ENCODE measurements around the gene ZBTB45. TPM values are rescaled to one million over a fixed set of nuclear protein-coding genes. Genes with fewer than 3 reads are reported as not detected.

ZBTB45 gene
- total RNA-seq, 1 experiment from 2014 or later: 12.0 TPM

DNA sequence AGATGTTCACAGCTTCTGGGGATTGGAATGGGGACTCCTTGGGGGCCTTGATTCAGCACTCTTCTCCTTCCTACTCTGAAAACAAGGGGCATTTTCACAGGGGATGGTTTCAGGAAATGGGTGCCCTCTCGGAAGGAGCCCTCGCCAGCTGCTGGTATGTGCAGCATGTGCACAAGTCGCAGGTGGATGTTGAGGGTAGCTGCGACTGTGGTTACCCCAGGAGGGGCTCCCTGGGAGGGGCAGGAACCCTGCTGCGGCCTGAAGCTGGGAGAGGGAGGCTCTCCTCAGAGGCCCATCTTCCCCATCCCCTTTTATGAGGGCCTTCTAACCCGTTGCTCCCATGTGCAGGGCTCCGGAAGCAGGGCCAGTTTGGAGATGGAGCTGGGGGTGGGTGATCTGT lies 37.2 kb downstream of the ZBTB45 start:
- no peak overlapping the region for H3K27ac ChIP-seq (ENCODE audit: low read depth, low read length)
- TF ChIP-seq CBX3 (IDR thresholded peaks at IDR 0.05; ENCODE audit: low read depth) (no peak), POLR2A (IDR thresholded peaks at IDR 0.05; ENCODE audit: borderline replicate concordance, extremely low read depth, insufficient read depth, insufficient read length) (no peak), EZH2 (IDR thresholded peaks at IDR 0.05) (no peak), CEBPB (IDR thresholded peaks at IDR 0.05; ENCODE audit: low read depth) (no peak)
- BruUV-seq (replicated peaks): no TSS peak
- no peaks in the 10 kb centered on the region for H3K9me2 ChIP-seq (ENCODE audit: insufficient read depth)
- H3K9me3 ChIP-seq (ENCODE audit: control insufficient read depth in 1 of 2, insufficient read depth in 1 of 2, low read depth in 1 of 2, low read length in 2 of 2): no peaks in the 10 kb centered on the region
- H4K20me1 ChIP-seq (ENCODE audit: insufficient read depth): no peaks in the 10 kb centered on the region
- no peak overlapping the region for H3K4me2 ChIP-seq (ENCODE audit: low read length)
- ChIA-PET CTCF (no interaction called here), POLR2A (no interaction called here), RAD21 (ENCODE audit: low non-redundant PET in 1 of 2, low total read pairs in 2 of 2, uncharacterized antibody in 2 of 2, unreplicated experiment in 2 of 2) (no interaction called here)
- no peak overlapping the region for H2AFZ ChIP-seq (ENCODE audit: low read depth, low read length, poor library complexity, severe bottlenecking)
- H3K79me2 ChIP-seq (ENCODE audit: insufficient read depth, low read length): no peaks in the 10 kb centered on the region
- H3K27me3 ChIP-seq (ENCODE audit: insufficient read depth, low read length): no peaks in the 10 kb centered on the region
- H3K9ac ChIP-seq (ENCODE audit: low read length): no peak overlapping the region
- no peak for ATAC-seq
- no peak overlapping the region for H3K4me3 ChIP-seq (replicated peaks in 1 of 2; ENCODE audit: low read depth in 1 of 2, low read length in 2 of 2)
- no peaks in the 10 kb centered on the region for H3K36me3 ChIP-seq (ENCODE audit: control insufficient read depth in 1 of 2, insufficient read depth in 2 of 2, low read length in 2 of 2)
- intact Hi-C loops (cut with micrococcal nuclease): no loop called here
- DNase-seq (ENCODE audit: low read depth, low spot score): no peak
- H3K4me1 ChIP-seq (ENCODE audit: control insufficient read depth in 1 of 2, insufficient read depth in 2 of 2, low read length in 2 of 2): no peaks in the 10 kb centered on the region

DNA sequence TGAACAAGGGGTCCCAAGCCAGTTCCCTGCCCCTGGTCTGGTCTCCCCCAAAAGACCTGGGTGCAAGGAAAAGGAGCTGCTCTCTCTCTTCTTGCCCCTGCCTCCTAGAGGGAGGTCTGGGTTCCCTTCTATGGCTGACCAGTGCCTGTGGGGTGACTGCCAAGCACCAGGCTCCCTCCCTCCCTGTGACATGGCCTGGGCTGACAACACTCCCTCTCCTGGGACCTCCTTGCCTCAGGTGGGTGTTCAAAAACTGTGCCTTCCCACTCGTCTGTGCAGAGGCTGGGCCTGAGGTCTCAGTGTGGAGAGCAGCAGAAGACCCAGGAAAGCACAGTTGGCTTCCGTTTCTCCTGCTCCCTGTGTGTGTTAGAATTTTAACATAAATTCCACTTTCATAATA lies 38.8 kb downstream of the ZBTB45 start:
- ATAC-seq (no peak), DNase-seq (ENCODE audit: low read depth, low spot score) (no peak)
- ChIA-PET POLR2A (no interaction called here), RAD21 (ENCODE audit: low non-redundant PET in 1 of 2, low total read pairs in 2 of 2, uncharacterized antibody in 2 of 2, unreplicated experiment in 2 of 2) (no interaction called here), CTCF (no interaction called here)
- no peak overlapping the region for H3K27ac ChIP-seq (ENCODE audit: low read depth, low read length)
- peaks cover 4 to 12% of the 10 kb centered on the region in 2 experiments; a peak in 3 of 4 replicates for H3K4me1 ChIP-seq (ENCODE audit: control insufficient read depth in 1 of 2, insufficient read depth in 2 of 2, low read length in 2 of 2)
- H4K20me1 ChIP-seq (ENCODE audit: insufficient read depth): no peaks in the 10 kb centered on the region
- TF ChIP-seq POLR2AphosphoS5 (IDR thresholded peaks at IDR 0.05; ENCODE audit: low read depth, low read length) (no peak), CBX3 (IDR thresholded peaks at IDR 0.05; ENCODE audit: low read depth) (no peak), TCF7L2 (IDR thresholded peaks at IDR 0.05; ENCODE audit: borderline replicate concordance, extremely low read depth, insufficient read depth, insufficient read length) (no peak), SIN3A (IDR thresholded peaks at IDR 0.05; ENCODE audit: low read depth) (no peak)
- TF ChIP-seq, protein P1, sequence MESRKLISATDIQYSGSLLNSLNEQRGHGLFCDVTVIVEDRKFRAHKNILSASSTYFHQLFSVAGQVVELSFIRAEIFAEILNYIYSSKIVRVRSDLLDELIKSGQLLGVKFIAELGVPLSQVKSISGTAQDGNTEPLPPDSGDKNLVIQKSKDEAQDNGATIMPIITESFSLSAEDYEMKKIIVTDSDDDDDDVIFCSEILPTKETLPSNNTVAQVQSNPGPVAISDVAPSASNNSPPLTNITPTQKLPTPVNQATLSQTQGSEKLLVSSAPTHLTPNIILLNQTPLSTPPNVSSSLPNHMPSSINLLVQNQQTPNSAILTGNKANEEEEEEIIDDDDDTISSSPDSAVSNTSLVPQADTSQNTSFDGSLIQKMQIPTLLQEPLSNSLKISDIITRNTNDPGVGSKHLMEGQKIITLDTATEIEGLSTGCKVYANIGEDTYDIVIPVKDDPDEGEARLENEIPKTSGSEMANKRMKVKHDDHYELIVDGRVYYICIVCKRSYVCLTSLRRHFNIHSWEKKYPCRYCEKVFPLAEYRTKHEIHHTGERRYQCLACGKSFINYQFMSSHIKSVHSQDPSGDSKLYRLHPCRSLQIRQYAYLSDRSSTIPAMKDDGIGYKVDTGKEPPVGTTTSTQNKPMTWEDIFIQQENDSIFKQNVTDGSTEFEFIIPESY (IDR thresholded peaks at IDR 0.05; ENCODE audit: extremely low read depth, insufficient replicate concordance, low read length): no peak
- no peaks in the 10 kb centered on the region for H3K79me2 ChIP-seq (ENCODE audit: insufficient read depth, low read length)
- H3K4me3 ChIP-seq (replicated peaks in 1 of 2; ENCODE audit: low read depth in 1 of 2, low read length in 2 of 2): no peak overlapping the region
- intact Hi-C loops (cut with micrococcal nuclease): no loop called here
- no peak overlapping the region for H3K9ac ChIP-seq (ENCODE audit: low read length)
- H3K9me2 ChIP-seq (ENCODE audit: insufficient read depth): no peaks in the 10 kb centered on the region
- no peaks in the 10 kb centered on the region for H3K27me3 ChIP-seq (ENCODE audit: insufficient read depth, low read length)
- H3K9me3 ChIP-seq (ENCODE audit: control insufficient read depth in 1 of 2, insufficient read depth in 1 of 2, low read depth in 1 of 2, low read length in 2 of 2): no peaks in the 10 kb centered on the region
- no peak overlapping the region for H2AFZ ChIP-seq (ENCODE audit: low read depth, low read length, poor library complexity, severe bottlenecking)
- H3K4me2 ChIP-seq (ENCODE audit: low read length): no peak overlapping the region
- no TSS peak for BruUV-seq (replicated peaks)
- no peaks in the 10 kb centered on the region for H3K36me3 ChIP-seq (ENCODE audit: control insufficient read depth in 1 of 2, insufficient read depth in 2 of 2, low read length in 2 of 2)
